ENCODE measurements around the gene SCYGR7. TPM values are rescaled to one million over a fixed set of nuclear protein-coding genes. Genes with fewer than 3 reads are reported as not detected.

Gene SCYGR7
- total and polyA plus RNA-seq, 9 donors, result not detected

- 68 to 77% (median 70%) methylated on average over 6 of the region's 6 CpGs for WGBS, 3 donors
- Histone ChIP-seq H3K27ac (no peak overlapping the region), H3K4me3 (no peak overlapping the region), H3K36me3 (no peaks in the 10 kb centered on the region), H3K27me3 (no peaks in the 10 kb centered on the region), H3K4me1 (ENCODE audit: insufficient read depth) (no peaks in the 10 kb centered on the region), H3K9me3 (no peaks in the 10 kb centered on the region)
- TF ChIP-seq CTCF (IDR thresholded peaks at IDR 0.05) (no peak), EP300 (IDR thresholded peaks at IDR 0.05) (no peak), POLR2A (IDR thresholded peaks at IDR 0.05) (no peak)
- intact Hi-C loops (cut with DNase I), result loop anchor here in 3 of 4 donors (10.0 kb wide), 3 partner anchors 277 to 627 kb away; no protein-coding TSS in a partner anchor
- no peak for DNase-seq
Observed at GRCh38 chr2:227761740-227762476, 33.8 kb downstream of the SCYGR7 start.

GRCh38 chr2:227765788-227766372 lies 37.7 kb downstream of the SCYGR7 start:
- intact Hi-C loops (cut with DNase I), result loop anchor here (2.0 to 10.0 kb wide), 8 partner anchors 104 to 639 kb away; no protein-coding TSS in a partner anchor
- Histone ChIP-seq H3K9me3 (no peaks in the 10 kb centered on the region), H3K4me3 (no peak overlapping the region), H3K4me1 (ENCODE audit: insufficient read depth) (no peaks in the 10 kb centered on the region), H3K27ac (no peak overlapping the region), H3K27me3 (no peaks in the 10 kb centered on the region), H3K36me3 (no peaks in the 10 kb centered on the region)
- 35 to 49% (median 43%) methylated on average over 4 of the region's 4 CpGs for WGBS, 3 donors
- no peak for DNase-seq
- TF ChIP-seq EP300 (IDR thresholded peaks at IDR 0.05) (no peak), CTCF (IDR thresholded peaks at IDR 0.05) (no peak), POLR2A (IDR thresholded peaks at IDR 0.05) (no peak)

- H3K4me3 ChIP-seq, result no peak overlapping the region
- intact Hi-C loops (cut with DNase I), result loop anchor here in 3 of 4 donors (2.0 to 10.0 kb wide), 7 partner anchors 104 to 639 kb away; no protein-coding TSS in a partner anchor
- no peak for TF ChIP-seq EP300 (IDR thresholded peaks at IDR 0.05)
- TF ChIP-seq CTCF (IDR thresholded peaks at IDR 0.05), result peak; percentile 58 to 80 (median 80)
- no peaks in the 10 kb centered on the region for H3K4me1 ChIP-seq (ENCODE audit: insufficient read depth)
- peak; percentile 68 to 82 (median 76) for DNase-seq
- H3K27me3 ChIP-seq, result no peaks in the 10 kb centered on the region
- no peaks in the 10 kb centered on the region for H3K36me3 ChIP-seq
- H3K9me3 ChIP-seq, result no peaks in the 10 kb centered on the region
- H3K27ac ChIP-seq, result no peak overlapping the region
- WGBS, 3 donors, result 23 to 24% (median 23%) methylated on average over 11 of the region's 11 CpGs
Observed at GRCh38 chr2:227766373-227766883, 38.3 kb downstream of the SCYGR7 start.

GRCh38 chr2:227767830-227768229 lies 39.7 kb downstream of the SCYGR7 start:
- Histone ChIP-seq H3K9me3 (no peaks in the 10 kb centered on the region), H3K27me3 (no peaks in the 10 kb centered on the region), H3K4me3 (no peak overlapping the region), H3K27ac (no peak overlapping the region), H3K4me1 (ENCODE audit: insufficient read depth) (no peaks in the 10 kb centered on the region), H3K36me3 (no peaks in the 10 kb centered on the region)
- DNase-seq, result no peak
- WGBS, 3 donors, result 88 to 92% (median 91%) methylated on average over 16 to 22 of the region's 22 CpGs
- intact Hi-C loops (cut with DNase I), result loop anchor here in 3 of 4 donors (2.0 to 10.0 kb wide), 7 partner anchors 106 to 641 kb away; no protein-coding TSS in a partner anchor
- no peak for TF ChIP-seq EP300 (IDR thresholded peaks at IDR 0.05)
- no peak for TF ChIP-seq CTCF (IDR thresholded peaks at IDR 0.05)
- no peak for TF ChIP-seq POLR2A (IDR thresholded peaks at IDR 0.05)
